Activated naive CD4-positive, alpha-beta T cell treated with anti-CD3 and anti-CD28 coated beads for 36 hours (primary cell): ENCODE results near the gene SAMD7. TPM values are rescaled to one million over a fixed set of nuclear protein-coding genes. Genes with fewer than 3 reads are reported as not detected.

Experiments used
- CTCF ChIA-PET: fragments of 350-600 bp; sonication (Branson Sonifier 250); formaldehyde crosslinking; loops from one replicate; lab custom pipeline; 2021; ENCODE audit warnings: antibody characterized with exemption; lab: Charles Lee
- DNase-seq: peaks from one replicate; pipeline ENCODE4 v3.0.0-alpha.2; 2020
- H3K27ac Mint-ChIP-seq: one replicate; pipeline ENCODE4 v1.8.0; 2021; ENCODE audit warnings: mild to moderate bottlenecking, mixed read lengths
- H3K27me3 Mint-ChIP-seq: one replicate; pipeline ENCODE4 v1.8.0; 2021; ENCODE audit warnings: low read depth, mixed read lengths
- H3K36me3 Mint-ChIP-seq: one replicate; pipeline ENCODE4 v1.8.0; 2021; ENCODE audit warnings: low read depth, mixed read lengths
- H3K4me1 Mint-ChIP-seq: one replicate; pipeline ENCODE4 v1.8.0; 2021; ENCODE audit warnings: low read depth, mixed read lengths
- H3K4me3 Mint-ChIP-seq: one replicate; pipeline ENCODE4 v1.8.0; 2021; ENCODE audit warnings: mild to moderate bottlenecking, moderate library complexity, mixed read lengths
- H3K9me3 Mint-ChIP-seq: one replicate; pipeline ENCODE4 v1.8.0; 2021; ENCODE audit warnings: mixed read lengths
- intact Hi-C: fragments of 100-400 bp; cut with micrococcal nuclease; formaldehyde crosslinking; loops from one replicate; pipeline ENCODE4 v1.15.1; 2023
- total RNA-seq, 2 experiments: library from RNA; stranded (reverse); gene quantifications; one replicate each; pipeline ENCODE4 v1.2.3, GENCODE V29; 2021

Gene SAMD7
- total RNA-seq, 2 experiments from 2014 or later, result not detected

GRCh38 chr3:169948559-169949448 is 37.4 kb downstream of the SAMD7 start:
- Mint-ChIP-seq H3K36me3 (no peaks in the 10 kb centered on the region), H3K4me1 (peaks cover 35% of the 10 kb centered on the region), H3K27me3 (no peaks in the 10 kb centered on the region), H3K27ac (peak overlapping the region; percentile 33), H3K4me3 (no peak overlapping the region), H3K9me3 (no peaks in the 10 kb centered on the region)
- DNase-seq, result no peak
- intact Hi-C loops, result loop anchor here (1.0 to 5.0 kb wide), 2 partner anchors 17 to 137 kb away; partner anchors contain the start of genes LRRC34, LRRIQ4 and SEC62
- CTCF ChIA-PET, result interaction anchor here (0.6 to 1.7 kb wide), 3 partner anchors 10 to 460 kb away, joined by 3 to 9 read pairs (median 4); no protein-coding TSS in a partner anchor

- H3K4me3 Mint-ChIP-seq, result no peak overlapping the region
- H3K9me3 Mint-ChIP-seq, result no peaks in the 10 kb centered on the region
- H3K36me3 Mint-ChIP-seq, result no peaks in the 10 kb centered on the region
- H3K4me1 Mint-ChIP-seq, result peaks cover 32% of the 10 kb centered on the region
- DNase-seq, result no peak
- peaks cover 3% of the 10 kb centered on the region for H3K27me3 Mint-ChIP-seq
- no peak overlapping the region for H3K27ac Mint-ChIP-seq
- intact Hi-C loops, result no loop called here
- CTCF ChIA-PET, result interaction anchor here (0.6 kb wide), 1 partner anchor 90 kb away, joined by 3 read pairs; no protein-coding TSS in a partner anchor
Measured at GRCh38 chr3:169952045-169952444, 40.7 kb downstream of the SAMD7 start.

GRCh38 chr3:169953462-169954141 is 42.2 kb downstream of the SAMD7 start:
- Mint-ChIP-seq H3K27me3 (peaks cover 3% of the 10 kb centered on the region), H3K4me3 (no peak overlapping the region), H3K9me3 (no peaks in the 10 kb centered on the region), H3K4me1 (peaks cover 25% of the 10 kb centered on the region), H3K27ac (peak overlapping the region; percentile 60), H3K36me3 (no peaks in the 10 kb centered on the region)
- intact Hi-C loops, result loop anchor here (1.0 kb wide), 1 partner anchor 8 kb away; no protein-coding TSS in a partner anchor
- no peak for DNase-seq
- CTCF ChIA-PET, result interaction anchor here (0.7 to 0.8 kb wide), 2 partner anchors 12 to 13 kb away, joined by 3 to 4 read pairs; partner anchors contain the start of gene SEC62

- DNase-seq, result no peak
- H3K27ac Mint-ChIP-seq, result peak overlapping the region; percentile 60
- H3K27me3 Mint-ChIP-seq, result peaks cover 3% of the 10 kb centered on the region
- intact Hi-C loops, result loop anchor here (1.0 kb wide), 1 partner anchor 9 kb away; no protein-coding TSS in a partner anchor
- no peaks in the 10 kb centered on the region for H3K9me3 Mint-ChIP-seq
- peak overlapping the region; percentile 9 for H3K4me3 Mint-ChIP-seq
- CTCF ChIA-PET, result interaction anchor here (0.7 to 0.8 kb wide), 3 partner anchors 11 to 196 kb away, joined by 3 to 4 read pairs (median 3); partner anchors contain the start of gene SEC62
- H3K4me1 Mint-ChIP-seq, result peaks cover 22% of the 10 kb centered on the region
- no peaks in the 10 kb centered on the region for H3K36me3 Mint-ChIP-seq
Measured at GRCh38 chr3:169954142-169954756, 42.9 kb downstream of the SAMD7 start.

- Mint-ChIP-seq H3K4me3 (no peak overlapping the region), H3K27ac (no peak overlapping the region), H3K9me3 (no peaks in the 10 kb centered on the region), H3K27me3 (peaks cover 3% of the 10 kb centered on the region), H3K36me3 (no peaks in the 10 kb centered on the region), H3K4me1 (peaks cover 19% of the 10 kb centered on the region)
- DNase-seq, result no peak
- CTCF ChIA-PET, result no interaction called here
- intact Hi-C loops, result no loop called here
Measured at GRCh38 chr3:169955406-169955805, 44.0 kb downstream of the SAMD7 start.

GRCh38 chr3:169964176-169964575 is 52.8 kb downstream of the SAMD7 start:
- no peaks in the 10 kb centered on the region for H3K27me3 Mint-ChIP-seq
- H3K4me3 Mint-ChIP-seq, result no peak overlapping the region
- peaks cover 5% of the 10 kb centered on the region for H3K36me3 Mint-ChIP-seq
- no peak for DNase-seq
- intact Hi-C loops, result no loop called here
- H3K27ac Mint-ChIP-seq, result peak overlapping the region; percentile 21
- H3K9me3 Mint-ChIP-seq, result peaks cover 6% of the 10 kb centered on the region
- CTCF ChIA-PET, result no interaction called here
- peaks cover 46% of the 10 kb centered on the region for H3K4me1 Mint-ChIP-seq

- peaks cover 6% of the 10 kb centered on the region for H3K9me3 Mint-ChIP-seq
- no peak for DNase-seq
- intact Hi-C loops, result loop anchor here (1.0 to 5.0 kb wide), 14 partner anchors 16 to 392 kb away; partner anchors contain the start of genes MYNN, PHC3, PRKCI and SKIL
- peak overlapping the region; percentile 96 for H3K4me3 Mint-ChIP-seq
- H3K36me3 Mint-ChIP-seq, result peaks cover 5% of the 10 kb centered on the region
- CTCF ChIA-PET, result interaction anchor here (0.6 to 3.0 kb wide), 18 partner anchors 12 to 401 kb away, joined by 3 to 11 read pairs (median 4); no protein-coding TSS in a partner anchor
- peaks cover 56% of the 10 kb centered on the region for H3K4me1 Mint-ChIP-seq
- peak overlapping the region; percentile 97 for H3K27ac Mint-ChIP-seq
- no peaks in the 10 kb centered on the region for H3K27me3 Mint-ChIP-seq
Measured at GRCh38 chr3:169965562-169966427, 54.4 kb downstream of the SAMD7 start.

GRCh38 chr3:169966428-169966950 is 55.1 kb downstream of the SAMD7 start, which contains the start of gene SEC62:
Gene SEC62 (plus strand): TSS chr3:169966807. CDS start chr3:169966823, 16 bp downstream.
- peaks cover 63% of the 10 kb centered on the region for H3K4me1 Mint-ChIP-seq
- H3K9me3 Mint-ChIP-seq, result peaks cover 6% of the 10 kb centered on the region
- peak within 1 kb of the TSS; percentile 96 for H3K4me3 Mint-ChIP-seq
- CTCF ChIA-PET, result interaction anchor here (0.6 to 3.0 kb wide), 20 partner anchors 10 to 400 kb away, joined by 3 to 11 read pairs (median 4); partner anchors contain the start of gene SAMD7
- H3K27me3 Mint-ChIP-seq, result no peaks in the 10 kb centered on the region
- H3K36me3 Mint-ChIP-seq, result peaks cover 5% of the 10 kb centered on the region
- intact Hi-C loops, result loop anchor here (1.0 to 5.0 kb wide), 14 partner anchors 17 to 391 kb away; partner anchors contain the start of genes MYNN, PHC3, PRKCI and SKIL
- DNase-seq, result peak; percentile 97
- H3K27ac Mint-ChIP-seq, result peak within 1 kb of the TSS; percentile 97

GRCh38 chr3:169966951-169967915 is 55.9 kb downstream of the SAMD7 start:
- Mint-ChIP-seq H3K4me3 (peak overlapping the region; percentile 96), H3K9me3 (peaks cover 6% of the 10 kb centered on the region), H3K27me3 (no peaks in the 10 kb centered on the region), H3K36me3 (peaks cover 7% of the 10 kb centered on the region), H3K27ac (peak overlapping the region; percentile 97), H3K4me1 (peaks cover 67% of the 10 kb centered on the region)
- DNase-seq, result peak; percentile 67
- CTCF ChIA-PET, result interaction anchor here (0.7 to 3.0 kb wide), 13 partner anchors 9 to 389 kb away, joined by 3 to 11 read pairs (median 4); partner anchors contain the start of gene SAMD7
- intact Hi-C loops, result loop anchor here (1.0 to 5.0 kb wide), 15 partner anchors 18 to 390 kb away; partner anchors contain the start of genes MYNN, PHC3, PRKCI and SKIL
